Kasumi-1 (cell line): ENCODE data around the gene FOCAD.

Source experiments
- DNase-seq, 2 experiments: peaks; one replicate each; lab custom pipeline; 2025; lab: John Stamatoyannopoulos, UW

FOCAD gene

GRCh38 chr9:20973246-20973947, 289.3 kb downstream of the FOCAD start:
- DNase-seq: peak; percentile 34 to 67

GRCh38 chr9:20974191-20974938, 290.3 kb downstream of the FOCAD start:
- DNase-seq: peak in 1 of 2 experiments; percentile 11

GRCh38 chr9:20978249-20978648, 294.2 kb downstream of the FOCAD start:
- no peak for DNase-seq

- DNase-seq: peak; percentile 18 to 35
Observed at GRCh38 chr9:20980832-20981455, 296.9 kb downstream of the FOCAD start.

- no peak for DNase-seq
Observed at GRCh38 chr9:20981486-20981885, 297.4 kb downstream of the FOCAD start.

- no peak for DNase-seq
Observed at GRCh38 chr9:20984506-20984905, 300.4 kb downstream of the FOCAD start.

GRCh38 chr9:20985851-20986600, 302.0 kb downstream of the FOCAD start:
- DNase-seq: no peak

- no peak for DNase-seq
Observed at GRCh38 chr9:20987521-20987920, 303.5 kb downstream of the FOCAD start.

- DNase-seq: no peak
Observed at GRCh38 chr9:20988061-20988460, 304.0 kb downstream of the FOCAD start.

- DNase-seq: no peak
Observed at GRCh38 chr9:20988671-20989315, 304.7 kb downstream of the FOCAD start.

GRCh38 chr9:20989923-20990341, 305.9 kb downstream of the FOCAD start:
- peak in 1 of 2 experiments; percentile 3 for DNase-seq

GRCh38 chr9:20990867-20991266, 306.8 kb downstream of the FOCAD start:
- peak; percentile 70 to 74 for DNase-seq

GRCh38 chr9:20994486-20994885, 310.4 kb downstream of the FOCAD start:
- no peak for DNase-seq

GRCh38 chr9:20995616-20996015, 311.6 kb downstream of the FOCAD start:
- no peak for DNase-seq

GRCh38 chr9:20996809-20997208, 312.8 kb downstream of the FOCAD start:
- DNase-seq: no peak

GRCh38 chr9:20997503-20998076, 313.5 kb downstream of the FOCAD start:
- DNase-seq: peak; percentile 2 to 17

GRCh38 chr9:21001581-21001980, 317.5 kb downstream of the FOCAD start:
- no peak for DNase-seq

- no peak for DNase-seq
Observed at GRCh38 chr9:21002040-21002439, 318.0 kb downstream of the FOCAD start.

GRCh38 chr9:21015129-21015815, 331.2 kb downstream of the FOCAD start:
- DNase-seq: no peak

- DNase-seq: no peak
Observed at GRCh38 chr9:21015995-21016394, 331.9 kb downstream of the FOCAD start.
